Retinal pigment epithelial cell (primary cell): Measurements from ENCODE around the gene AJM1.
"Not testable (repeated sequence)": the region's sequence is repeated elsewhere in the genome, so short reads cannot be mapped to it uniquely, and the experiment has no call there.

Experiments used
- DNase-seq: peaks from one replicate; pipeline ENCODE4 v3.0.0-alpha.2; 2010; ENCODE audit warnings: low read depth
- H3K4me3 ChIP-seq: 2 replicates; pipeline ENCODE4 v1.5.1; 2011; ENCODE audit warnings: mild to moderate bottlenecking, low read length, control low read depth, moderate library complexity
- CTCF ChIP-seq: conservative IDR thresholded peaks from 2 replicates; pipeline ENCODE4 v1.5.1; 2011; ENCODE audit warnings: low read depth, low read length, control low read depth, inconsistent platforms

The AJM1 gene

GRCh38 chr9:136829981-136830885 lies 12.0 kb upstream of the AJM1 start:
- no peak for DNase-seq
- no peak overlapping the region for H3K4me3 ChIP-seq
- no peak for TF ChIP-seq CTCF

GRCh38 chr9:136831002-136831719 lies 11.1 kb upstream of the AJM1 start:
- no peak for TF ChIP-seq CTCF
- H3K4me3 ChIP-seq: no peak overlapping the region
- DNase-seq: no peak

- no peak for DNase-seq
- TF ChIP-seq CTCF: no peak
- H3K4me3 ChIP-seq: no peak overlapping the region
These were observed 10.6 kb upstream of the AJM1 start for GRCh38 chr9:136831720-136832104.

- H3K4me3 ChIP-seq: no peak overlapping the region
- TF ChIP-seq CTCF: no peak
- DNase-seq: no peak
These were observed 9.7 kb upstream of the AJM1 start for GRCh38 chr9:136832581-136832980.

- not testable (repeated sequence) for H3K4me3 ChIP-seq, DNase-seq
These were observed 8.8 kb upstream of the AJM1 start for GRCh38 chr9:136833381-136834048.

- DNase-seq: no peak
- TF ChIP-seq CTCF: no peak
- no peak overlapping the region for H3K4me3 ChIP-seq
These were observed 6.9 kb upstream of the AJM1 start for GRCh38 chr9:136835162-136835931.
